Liver (tissue), 3 donors: Measurements from ENCODE around the gene PCMT1.

Experiments
- FOXA1 ChIP-seq: IDR thresholded peaks from 2 replicates; pipeline ENCODE4 v1.6.1; 2016; ENCODE audit warnings: antibody characterized with exemption
- HNF4A ChIP-seq, 2 donors: conservative IDR thresholded peaks; 2 replicates each; pipeline ENCODE4 v1.6.1; 2016; ENCODE audit warnings: antibody characterized with exemption in 2 of 2, mild to moderate bottlenecking in 2 of 2
- JUND ChIP-seq, 2 donors: IDR thresholded peaks; 2 replicates each; pipeline ENCODE4 v1.6.1; 2016; ENCODE audit warnings: antibody characterized with exemption in 2 of 2
- MAX ChIP-seq: IDR thresholded peaks from 2 replicates; pipeline ENCODE4 v1.6.1; 2016; ENCODE audit warnings: antibody characterized with exemption
- RAD21 ChIP-seq, 2 donors: IDR thresholded peaks; 2 replicates each; pipeline ENCODE4 v1.6.1; 2016; ENCODE audit warnings: antibody characterized with exemption in 2 of 2, mild to moderate bottlenecking in 2 of 2
- SP1 ChIP-seq: IDR thresholded peaks from 2 replicates; pipeline ENCODE4 v1.6.1; 2018; ENCODE audit warnings: antibody characterized with exemption, mild to moderate bottlenecking
- TAF1 ChIP-seq: conservative IDR thresholded peaks from 2 replicates; pipeline ENCODE4 v1.6.1; 2016; ENCODE audit warnings: antibody characterized with exemption, mild to moderate bottlenecking
- YY1 ChIP-seq: IDR thresholded peaks from 2 replicates; pipeline ENCODE4 v1.6.1; 2016; ENCODE audit warnings: antibody characterized with exemption, mild to moderate bottlenecking
- TF ChIP-seq, protein P1 (sequence below): IDR thresholded peaks from 2 replicates; pipeline ENCODE4 v1.6.1; 2016; ENCODE audit warnings: antibody characterized with exemption
- TF ChIP-seq, protein P2 (sequence below): fragments of 150-350 bp; IDR thresholded peaks from 2 replicates; pipeline ENCODE4 v1.5.1; 2017; ENCODE audit warnings: improper control_type of control experiment, low read depth, low read length; ENCODE audit not compliant: missing input control
- TF ChIP-seq, protein P3 (sequence below): IDR thresholded peaks from 2 replicates; pipeline ENCODE4 v1.6.1; 2016; ENCODE audit warnings: antibody characterized with exemption
- donor health status: healthy.
- donor health status: healthy.

DNA sequence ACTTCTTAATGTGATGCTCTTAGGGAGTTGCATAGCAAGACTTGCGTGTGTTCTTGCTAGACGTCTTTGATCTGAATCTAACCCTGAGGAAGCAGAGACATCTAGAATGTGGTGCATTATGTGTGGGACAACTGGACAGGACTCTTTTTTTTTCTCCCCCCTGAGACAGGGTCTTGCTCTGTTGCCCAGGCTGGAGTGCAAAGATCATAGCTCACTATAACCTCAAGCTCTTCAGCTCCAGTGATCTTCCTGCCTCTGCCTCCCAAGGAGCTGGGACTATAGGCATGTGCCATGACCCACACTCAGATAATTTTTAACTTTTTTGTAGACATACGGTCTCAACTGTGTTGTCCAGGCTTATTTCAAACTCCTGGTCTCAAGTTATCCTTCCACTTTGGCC is 34.0 kb downstream of the PCMT1 start:
- TF ChIP-seq, protein P1, sequence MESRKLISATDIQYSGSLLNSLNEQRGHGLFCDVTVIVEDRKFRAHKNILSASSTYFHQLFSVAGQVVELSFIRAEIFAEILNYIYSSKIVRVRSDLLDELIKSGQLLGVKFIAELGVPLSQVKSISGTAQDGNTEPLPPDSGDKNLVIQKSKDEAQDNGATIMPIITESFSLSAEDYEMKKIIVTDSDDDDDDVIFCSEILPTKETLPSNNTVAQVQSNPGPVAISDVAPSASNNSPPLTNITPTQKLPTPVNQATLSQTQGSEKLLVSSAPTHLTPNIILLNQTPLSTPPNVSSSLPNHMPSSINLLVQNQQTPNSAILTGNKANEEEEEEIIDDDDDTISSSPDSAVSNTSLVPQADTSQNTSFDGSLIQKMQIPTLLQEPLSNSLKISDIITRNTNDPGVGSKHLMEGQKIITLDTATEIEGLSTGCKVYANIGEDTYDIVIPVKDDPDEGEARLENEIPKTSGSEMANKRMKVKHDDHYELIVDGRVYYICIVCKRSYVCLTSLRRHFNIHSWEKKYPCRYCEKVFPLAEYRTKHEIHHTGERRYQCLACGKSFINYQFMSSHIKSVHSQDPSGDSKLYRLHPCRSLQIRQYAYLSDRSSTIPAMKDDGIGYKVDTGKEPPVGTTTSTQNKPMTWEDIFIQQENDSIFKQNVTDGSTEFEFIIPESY = no peak
- TF ChIP-seq, protein P2, sequence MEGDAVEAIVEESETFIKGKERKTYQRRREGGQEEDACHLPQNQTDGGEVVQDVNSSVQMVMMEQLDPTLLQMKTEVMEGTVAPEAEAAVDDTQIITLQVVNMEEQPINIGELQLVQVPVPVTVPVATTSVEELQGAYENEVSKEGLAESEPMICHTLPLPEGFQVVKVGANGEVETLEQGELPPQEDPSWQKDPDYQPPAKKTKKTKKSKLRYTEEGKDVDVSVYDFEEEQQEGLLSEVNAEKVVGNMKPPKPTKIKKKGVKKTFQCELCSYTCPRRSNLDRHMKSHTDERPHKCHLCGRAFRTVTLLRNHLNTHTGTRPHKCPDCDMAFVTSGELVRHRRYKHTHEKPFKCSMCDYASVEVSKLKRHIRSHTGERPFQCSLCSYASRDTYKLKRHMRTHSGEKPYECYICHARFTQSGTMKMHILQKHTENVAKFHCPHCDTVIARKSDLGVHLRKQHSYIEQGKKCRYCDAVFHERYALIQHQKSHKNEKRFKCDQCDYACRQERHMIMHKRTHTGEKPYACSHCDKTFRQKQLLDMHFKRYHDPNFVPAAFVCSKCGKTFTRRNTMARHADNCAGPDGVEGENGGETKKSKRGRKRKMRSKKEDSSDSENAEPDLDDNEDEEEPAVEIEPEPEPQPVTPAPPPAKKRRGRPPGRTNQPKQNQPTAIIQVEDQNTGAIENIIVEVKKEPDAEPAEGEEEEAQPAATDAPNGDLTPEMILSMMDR = no peak
- TF ChIP-seq TAF1 (no peak), SP1 (no peak), YY1 (no peak), FOXA1 (no peak), JUND (IDR thresholded peaks at IDR 0.05) (no peak), MAX (no peak), HNF4A (conservative IDR thresholded peaks at IDR 0.05) (no peak), RAD21 (IDR thresholded peaks at IDR 0.05) (no peak)
- TF ChIP-seq, protein P3, sequence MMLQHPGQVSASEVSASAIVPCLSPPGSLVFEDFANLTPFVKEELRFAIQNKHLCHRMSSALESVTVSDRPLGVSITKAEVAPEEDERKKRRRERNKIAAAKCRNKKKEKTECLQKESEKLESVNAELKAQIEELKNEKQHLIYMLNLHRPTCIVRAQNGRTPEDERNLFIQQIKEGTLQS = no peak
